HG02678 (cell line): Measurements from ENCODE around the gene PTPRM.
"Not testable (repeated sequence)": the region's sequence is repeated elsewhere in the genome, so short reads cannot be mapped to it uniquely, and the experiment has no call there.

Experiments
- ATAC-seq: cut with Tn5 transposase; IDR thresholded peaks from one replicate; pipeline ENCODE4 v1.9.1; 2021; ENCODE audit warnings: mild to moderate bottlenecking, moderate library complexity; ENCODE audit not compliant: unreplicated experiment

Gene PTPRM

DNA sequence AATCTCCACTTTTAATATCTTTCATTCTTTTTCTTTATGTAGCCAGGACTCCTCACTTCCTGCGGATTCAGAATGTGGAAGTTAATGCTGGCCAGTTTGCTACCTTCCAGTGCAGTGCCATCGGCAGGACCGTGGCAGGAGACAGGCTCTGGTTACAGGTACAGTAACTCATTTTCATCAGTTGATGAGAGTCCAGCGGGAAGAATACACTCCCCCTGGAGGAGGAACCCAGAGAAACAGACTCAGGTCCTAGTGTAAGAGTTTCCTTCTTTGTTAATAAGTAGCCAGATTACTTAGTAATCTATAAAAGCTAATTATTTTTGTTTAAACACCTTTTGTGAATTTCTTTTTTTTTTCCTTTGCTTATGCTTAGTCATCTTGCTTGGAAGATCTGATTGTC lies 359.4 kb downstream of the PTPRM start:
- no peak for ATAC-seq

DNA sequence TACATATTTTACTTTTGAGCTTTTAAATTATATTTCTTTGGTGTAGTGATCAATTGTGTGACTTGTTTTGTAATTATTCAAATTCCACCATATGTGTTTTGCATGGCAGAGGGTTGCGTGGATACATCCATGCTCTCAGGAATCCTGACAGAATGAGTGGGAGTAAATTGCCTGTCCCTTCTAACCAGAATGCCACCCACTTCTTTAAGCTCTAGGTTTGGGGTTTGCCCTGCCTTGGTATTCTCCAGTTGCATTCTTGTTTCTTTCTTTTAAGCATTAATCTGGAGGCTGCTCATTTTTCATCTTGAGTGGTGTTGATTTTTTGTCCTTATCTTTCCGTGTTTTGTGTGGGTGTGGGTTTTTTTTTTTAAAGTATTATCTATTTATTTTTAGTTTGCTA lies 360.0 kb downstream of the PTPRM start:
- no peak for ATAC-seq

DNA sequence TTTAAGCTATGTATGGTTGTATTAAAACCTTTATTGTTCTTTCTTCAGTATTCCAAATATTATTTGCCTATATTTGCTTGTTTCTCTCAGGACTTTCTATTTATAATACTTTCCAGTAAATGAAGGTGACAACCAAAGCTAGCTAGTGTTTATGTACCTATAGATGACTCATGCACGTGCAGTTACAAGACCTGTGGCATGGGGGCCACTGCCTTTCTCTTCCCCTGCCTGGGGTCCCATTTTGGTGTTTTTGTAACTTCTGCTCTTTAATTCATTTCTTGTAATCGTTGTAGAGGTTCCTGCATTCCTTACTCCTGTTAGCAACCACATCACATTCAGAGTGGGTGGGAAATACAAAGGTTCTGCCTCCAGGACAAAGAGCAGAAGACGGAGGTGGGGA lies 364.6 kb downstream of the PTPRM start:
- no peak for ATAC-seq

DNA sequence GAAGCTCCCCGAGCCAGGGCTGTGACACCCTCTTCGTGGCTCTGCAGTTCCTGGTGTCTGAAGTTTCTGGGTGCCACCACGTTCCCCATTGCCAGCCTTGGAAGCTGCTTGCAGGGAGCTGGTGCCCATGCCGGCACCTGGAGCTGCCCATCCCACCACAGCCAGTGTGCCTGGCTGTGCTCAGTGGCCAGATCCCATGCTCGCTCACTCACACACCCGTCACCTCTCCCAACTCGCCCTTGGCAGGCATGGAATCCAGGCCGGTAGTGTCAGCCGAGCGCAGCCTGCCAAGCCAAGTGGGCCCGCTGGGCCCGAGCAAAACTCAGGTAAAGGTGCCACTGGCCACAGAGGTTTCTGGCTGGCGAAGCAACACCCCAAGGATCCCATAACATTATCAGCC lies 370.2 kb downstream of the PTPRM start:
- no peak for ATAC-seq

DNA sequence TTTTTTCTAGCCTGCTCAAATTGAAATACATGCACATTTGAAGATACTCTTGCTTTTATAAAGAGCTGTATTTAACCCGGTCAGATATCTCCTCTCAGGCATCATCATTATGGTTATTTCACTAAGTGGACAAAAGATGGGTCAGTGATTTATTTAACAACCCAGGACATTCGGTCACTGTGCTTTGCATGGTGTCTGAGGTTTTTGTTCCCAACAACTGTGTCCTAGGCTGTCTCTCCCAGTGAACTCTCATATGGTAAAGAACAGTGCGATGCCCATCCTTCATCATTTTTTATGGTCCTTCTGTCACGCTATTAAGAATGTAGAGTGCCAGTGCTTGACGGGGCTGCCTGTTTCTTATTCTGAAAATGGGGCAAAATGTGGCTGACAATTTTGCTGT lies 372.4 kb downstream of the PTPRM start:
- ATAC-seq, result no peak

DNA sequence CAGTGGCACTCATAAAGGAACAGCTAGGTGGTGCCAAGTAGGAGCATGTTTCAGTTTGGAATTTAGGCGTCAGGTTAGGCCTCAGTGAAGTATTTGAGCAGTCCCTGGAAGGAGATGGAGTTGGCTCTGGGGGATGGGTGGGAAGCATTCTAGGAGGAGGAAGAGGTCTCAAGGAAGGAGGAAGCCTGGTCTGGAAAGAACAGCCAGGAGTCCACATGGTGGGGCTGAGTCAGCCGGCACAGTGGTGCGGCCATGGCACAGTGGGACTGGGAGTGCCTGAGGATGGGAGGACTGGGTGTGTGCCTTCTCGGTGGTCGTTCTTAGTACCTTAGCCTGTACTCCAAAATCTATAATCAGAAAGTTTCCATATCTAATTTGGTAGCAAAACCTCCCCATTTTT lies 373.3 kb downstream of the PTPRM start:
- ATAC-seq, result no peak

DNA sequence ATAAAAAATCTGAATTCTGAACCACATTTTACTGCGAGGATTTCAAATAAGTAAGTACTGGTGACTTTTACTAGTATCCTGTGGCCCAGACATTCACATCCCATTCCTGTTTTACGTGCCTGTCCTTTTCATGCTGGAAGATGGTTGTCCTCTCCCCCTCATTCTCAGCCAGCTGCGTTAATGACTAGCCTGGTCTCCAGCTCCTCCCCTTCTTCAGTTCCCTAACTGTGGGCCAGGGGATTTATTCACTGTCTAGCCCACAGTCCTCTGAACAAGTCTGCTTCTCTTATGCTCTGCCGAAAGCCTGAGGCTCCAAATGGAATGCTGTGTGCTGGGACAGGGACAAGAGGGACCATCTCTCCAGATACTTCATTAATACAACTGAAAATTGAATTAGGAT lies 373.9 kb downstream of the PTPRM start:
- ATAC-seq, result no peak

DNA sequence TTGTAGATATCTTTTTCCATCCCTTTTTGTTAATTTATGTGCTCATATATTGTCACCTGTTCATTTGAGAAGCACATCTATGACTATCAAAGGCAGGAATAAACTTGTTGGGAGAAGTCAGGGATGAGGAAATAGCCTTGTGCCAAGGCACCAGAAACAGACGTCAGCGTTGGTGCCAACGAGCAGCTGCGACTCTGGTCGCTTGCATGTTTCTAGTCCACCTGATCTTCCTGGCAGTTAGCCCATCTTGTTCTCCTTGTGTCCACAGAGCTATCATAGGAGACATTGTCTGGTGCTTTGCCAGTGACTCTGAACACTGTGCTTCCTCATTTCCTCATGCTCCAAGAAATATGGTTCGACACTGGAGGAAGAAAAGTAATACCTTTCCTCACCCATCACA lies 374.4 kb downstream of the PTPRM start:
- ATAC-seq, result no peak

DNA sequence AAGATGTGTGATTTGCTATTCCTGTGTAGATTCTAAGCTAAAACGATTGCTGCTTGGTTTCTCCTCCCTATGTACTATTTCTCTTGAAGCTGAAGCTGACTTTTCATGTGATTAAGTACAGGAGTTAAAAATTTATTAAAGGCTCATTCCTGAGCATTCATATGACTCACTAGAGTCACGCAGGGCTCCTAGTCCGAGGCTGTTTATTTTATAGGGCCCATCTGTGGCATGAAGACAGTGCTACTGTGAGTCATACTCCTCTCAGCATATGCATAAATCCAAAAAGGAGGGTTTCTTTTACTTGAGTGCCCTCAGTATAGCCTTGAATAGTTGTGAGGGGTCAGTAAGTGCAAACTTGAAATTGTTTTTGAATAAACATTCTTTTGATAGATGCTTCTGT lies 378.8 kb downstream of the PTPRM start:
- ATAC-seq, result no peak

DNA sequence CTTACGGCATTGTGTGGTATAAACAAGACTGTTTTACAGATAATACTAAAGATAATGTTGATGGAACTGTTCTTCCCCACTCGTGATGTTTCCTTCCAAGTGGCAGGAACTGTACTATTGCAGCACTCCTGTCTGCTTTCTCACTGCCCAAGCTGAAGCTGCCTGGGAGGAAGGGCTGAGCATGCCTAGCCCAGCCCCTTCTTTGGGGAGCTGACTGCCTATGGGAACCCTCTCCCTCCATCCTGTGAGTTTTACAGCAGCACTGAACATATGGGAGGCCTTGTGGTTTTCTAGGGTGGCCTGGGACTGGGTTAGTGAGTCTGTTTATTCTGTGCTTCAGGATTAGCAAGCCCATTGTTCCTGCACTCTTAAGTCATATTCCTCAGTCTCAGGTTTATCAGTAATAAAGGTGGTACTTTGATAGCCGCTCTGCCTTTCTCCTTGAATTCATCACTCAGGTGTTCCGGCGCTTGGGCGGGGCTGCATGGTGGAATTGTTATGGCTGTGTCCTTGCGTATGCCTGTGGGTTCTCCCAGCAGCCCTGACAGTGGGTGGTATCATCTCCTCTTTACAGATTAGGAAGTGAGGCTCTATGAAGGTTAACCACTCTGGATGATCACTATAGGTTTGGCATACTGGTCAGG lies 379.7 kb downstream of the PTPRM start:
- ATAC-seq, result no peak

DNA sequence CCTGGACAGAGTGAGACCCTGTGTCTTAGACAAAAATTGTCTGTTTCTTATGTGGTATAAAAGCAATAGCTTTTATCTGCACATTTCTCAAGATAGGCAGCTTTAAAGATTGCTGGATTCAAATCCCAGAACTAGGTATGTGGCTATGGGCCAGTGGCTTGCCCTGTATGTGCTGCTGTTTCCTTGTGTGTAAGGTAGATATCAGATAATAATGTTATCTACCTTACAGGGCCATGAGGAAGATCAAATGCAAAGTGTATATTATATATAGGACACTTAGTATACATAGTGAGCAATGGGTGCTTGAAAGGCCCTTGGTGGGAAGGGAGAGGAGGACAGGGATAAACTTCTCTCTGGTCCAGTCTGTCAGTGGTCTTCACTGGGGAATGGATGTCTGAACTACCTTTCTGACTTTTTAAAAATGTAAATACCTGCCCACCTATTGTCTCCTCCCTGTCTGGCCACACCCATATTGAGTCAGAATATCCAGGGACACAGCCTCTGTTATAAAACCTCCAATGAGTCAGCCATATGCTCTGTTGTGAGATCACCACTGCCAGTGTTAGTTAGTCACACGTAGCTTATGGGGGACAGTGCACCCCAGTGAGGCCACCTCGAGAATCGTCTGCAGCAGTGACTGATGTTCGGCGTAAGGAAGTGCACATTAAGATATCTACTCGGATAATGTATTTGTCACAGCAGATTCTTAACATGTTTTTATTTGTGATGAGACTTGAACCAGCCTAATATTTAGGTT lies 383.4 kb downstream of the PTPRM start:
- ATAC-seq, result no peak

DNA sequence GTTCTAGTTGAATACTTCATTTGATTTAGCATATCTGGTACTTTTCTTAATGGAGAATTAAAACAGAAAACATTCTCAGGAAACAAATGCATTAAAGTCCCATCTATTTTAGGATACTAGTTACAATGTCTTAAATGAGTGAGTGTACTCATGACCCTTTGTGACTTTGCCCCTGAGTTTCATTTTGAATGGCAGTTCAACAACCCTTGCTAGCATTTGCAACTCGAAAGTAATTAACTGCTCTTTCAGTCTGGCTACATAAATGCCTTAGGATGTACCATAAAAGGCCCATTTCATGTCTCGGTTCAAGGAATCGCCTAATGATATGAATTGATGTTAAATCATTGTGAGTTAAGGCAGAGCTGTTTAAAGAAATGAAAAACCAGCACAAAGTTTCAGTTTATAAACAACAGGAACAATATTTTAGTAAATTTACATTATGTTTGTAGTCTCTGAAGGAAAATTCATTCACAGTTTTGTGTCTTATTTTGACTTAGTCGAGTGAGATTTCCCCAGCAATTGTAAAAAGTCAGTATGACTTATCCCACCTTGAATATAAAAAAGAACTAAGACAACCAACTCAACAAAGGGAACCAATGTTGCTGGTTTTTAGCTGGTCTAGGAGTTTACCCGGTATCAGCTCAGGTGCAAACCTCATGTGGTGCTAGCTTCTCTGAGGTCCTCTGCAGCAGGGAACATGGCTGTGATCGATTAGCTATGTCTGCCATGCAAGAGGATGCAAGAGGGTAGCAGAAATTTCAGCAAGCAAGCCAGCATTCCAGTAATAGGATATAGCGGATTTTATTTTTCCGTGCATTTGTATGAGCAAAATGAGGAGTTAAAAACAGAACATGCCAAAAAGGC lies 386.2 kb downstream of the PTPRM start:
- ATAC-seq, result peak; percentile 60

DNA sequence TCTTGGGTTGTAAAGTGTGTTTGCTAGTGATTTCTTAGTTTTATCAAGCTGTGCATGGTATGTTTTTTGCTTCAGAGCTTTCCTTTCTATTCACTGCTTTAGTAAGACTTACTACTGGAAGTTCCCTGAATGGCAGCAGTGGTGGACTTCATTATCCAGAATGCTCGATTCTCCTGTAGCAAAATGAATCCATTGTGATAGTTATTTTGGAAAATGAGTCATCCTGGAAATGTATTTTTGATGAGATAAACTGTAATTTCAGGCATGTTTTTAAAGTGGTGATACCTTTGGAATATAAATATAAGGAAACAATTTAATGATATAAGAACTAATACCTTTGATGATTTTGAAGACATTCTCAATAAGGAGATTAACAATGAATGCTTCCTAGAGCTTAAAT lies 387.1 kb downstream of the PTPRM start:
- no peak for ATAC-seq

DNA sequence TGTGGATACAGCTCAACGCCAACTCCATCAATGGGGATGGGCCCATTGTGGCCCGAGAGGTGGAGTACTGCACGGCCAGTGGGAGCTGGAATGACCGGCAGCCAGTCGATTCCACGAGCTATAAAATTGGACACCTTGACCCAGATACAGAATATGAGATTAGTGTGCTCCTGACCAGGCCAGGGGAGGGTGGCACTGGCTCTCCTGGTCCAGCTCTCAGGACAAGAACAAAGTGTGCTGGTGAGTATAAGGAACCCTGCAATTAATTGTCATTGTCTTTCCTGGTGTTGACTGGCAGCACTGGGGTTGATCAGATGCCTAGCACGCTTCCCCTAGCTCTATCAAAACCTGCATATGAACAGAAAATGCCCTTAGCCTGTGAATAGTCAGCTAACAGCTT lies 388.1 kb downstream of the PTPRM start:
- ATAC-seq, result no peak

DNA sequence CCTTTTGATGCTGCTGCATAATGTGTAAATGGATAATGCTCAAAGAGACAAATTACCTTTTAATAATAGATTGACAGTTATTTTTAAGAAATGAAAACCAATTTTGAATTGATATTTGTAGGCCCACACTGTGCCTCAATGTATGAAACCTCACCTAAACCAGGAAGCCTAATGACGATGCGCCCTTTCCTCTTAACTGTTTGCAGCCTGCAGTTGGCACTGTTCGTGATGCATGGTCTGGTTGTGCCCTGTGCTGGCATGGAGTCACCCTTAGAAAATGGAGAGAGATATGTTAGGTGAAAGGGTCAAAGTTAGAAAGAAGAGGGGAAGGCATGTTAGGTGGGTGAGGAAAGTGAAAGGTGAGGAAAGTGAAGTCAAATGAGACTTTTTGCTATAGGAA lies 390.2 kb downstream of the PTPRM start:
- no peak for ATAC-seq

DNA sequence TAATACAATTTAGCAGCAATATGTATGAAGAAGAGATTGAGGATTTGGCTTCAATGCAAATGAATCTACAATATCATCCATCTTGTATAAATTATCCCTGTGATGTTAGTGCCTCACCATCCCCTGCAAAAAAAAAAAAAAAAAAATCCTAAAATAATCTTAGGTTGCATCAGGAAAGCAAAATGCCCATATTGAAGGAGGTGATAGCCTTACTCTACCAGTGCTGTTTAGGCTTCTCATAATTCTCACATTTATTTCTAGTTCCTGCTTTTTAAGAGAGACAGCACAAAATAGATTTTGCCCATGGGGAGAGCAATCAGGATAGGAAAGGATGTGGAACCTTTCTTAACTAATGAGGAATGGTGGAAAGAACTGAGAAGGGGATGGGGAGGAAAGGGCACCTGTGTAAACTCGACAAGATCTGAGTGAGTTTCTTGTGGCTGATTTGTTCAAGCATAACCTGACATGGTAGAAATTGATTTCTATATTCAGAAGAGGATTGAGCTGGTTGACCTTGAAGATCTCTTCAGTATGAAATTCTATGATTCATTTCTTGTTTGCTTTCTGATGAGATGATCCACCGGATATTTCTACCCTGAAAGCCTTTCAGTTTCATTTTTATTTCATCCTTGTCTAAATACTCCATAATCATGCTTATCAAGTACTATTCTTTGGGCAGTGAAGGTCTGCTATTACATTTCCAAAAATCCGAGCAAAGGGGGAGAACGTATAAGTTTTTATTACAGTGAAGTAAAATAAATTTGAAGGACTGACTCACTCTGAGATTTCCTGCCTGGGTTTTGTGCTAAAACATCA lies 391.2 kb downstream of the PTPRM start:
- ATAC-seq, result no peak

DNA sequence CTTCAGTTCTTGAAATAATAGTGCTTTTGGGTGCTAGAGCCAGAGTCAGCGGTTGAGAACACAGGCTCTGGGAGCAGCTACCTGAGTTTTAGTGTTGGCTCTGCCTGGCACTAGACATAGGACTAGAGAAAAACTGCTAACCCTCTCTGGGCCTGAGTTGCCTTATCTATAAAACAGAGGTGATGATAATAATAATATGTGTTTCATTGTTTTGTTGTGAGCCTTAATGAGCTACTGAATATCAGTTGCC lies 391.7 kb downstream of the PTPRM start:
- no peak for ATAC-seq

DNA sequence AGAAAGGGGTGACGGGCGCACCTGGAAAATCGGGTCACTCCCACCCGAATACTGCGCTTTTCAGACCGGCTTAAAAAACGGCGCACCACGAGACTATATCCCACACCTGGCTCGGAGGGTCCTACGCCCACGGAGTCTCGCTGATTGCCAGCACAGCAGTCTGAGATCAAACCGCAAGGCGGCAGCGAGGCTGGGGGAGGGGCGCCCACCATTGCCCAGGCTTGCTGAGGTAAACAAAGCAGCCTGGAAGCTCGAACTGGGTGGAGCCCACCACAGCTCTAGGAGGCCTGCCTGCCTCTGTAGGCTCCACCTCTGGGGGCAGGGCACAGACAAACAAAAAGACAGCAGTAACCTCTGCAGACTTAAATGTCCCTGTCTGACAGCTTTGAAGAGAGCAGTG lies 399.6 kb downstream of the PTPRM start:
- ATAC-seq, result not testable (repeated sequence)

DNA sequence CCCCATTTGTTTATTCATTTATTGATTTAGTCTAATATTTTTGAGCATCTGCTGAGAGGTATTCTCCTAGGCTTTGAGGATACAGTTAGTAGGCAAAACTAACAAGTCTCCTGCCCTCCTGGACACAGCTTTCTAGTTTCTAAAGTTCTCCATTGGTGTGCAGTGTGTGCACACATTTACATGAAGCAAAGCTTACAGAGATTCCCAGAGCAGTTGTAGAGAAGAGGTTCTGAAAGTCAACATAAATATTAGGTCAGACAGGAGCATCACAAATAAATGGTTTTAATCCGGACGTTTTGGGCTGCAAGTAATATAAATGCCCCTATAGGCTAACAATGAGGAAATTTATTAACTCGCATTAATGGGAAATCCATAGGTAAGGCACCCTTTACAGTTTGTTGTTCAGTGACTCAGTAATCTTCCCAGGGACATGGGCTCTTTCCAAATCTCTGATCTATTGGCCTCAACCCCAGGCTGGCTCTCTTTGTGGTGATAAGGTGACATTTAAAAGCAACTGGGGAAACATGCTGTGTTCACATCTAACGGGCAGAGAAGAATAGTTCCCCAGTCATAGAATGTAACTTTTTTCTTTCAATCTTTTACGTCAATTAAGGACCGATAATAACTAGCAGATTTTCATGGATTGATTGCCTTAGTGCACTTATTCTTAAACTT lies 407.2 kb downstream of the PTPRM start:
- no peak for ATAC-seq

DNA sequence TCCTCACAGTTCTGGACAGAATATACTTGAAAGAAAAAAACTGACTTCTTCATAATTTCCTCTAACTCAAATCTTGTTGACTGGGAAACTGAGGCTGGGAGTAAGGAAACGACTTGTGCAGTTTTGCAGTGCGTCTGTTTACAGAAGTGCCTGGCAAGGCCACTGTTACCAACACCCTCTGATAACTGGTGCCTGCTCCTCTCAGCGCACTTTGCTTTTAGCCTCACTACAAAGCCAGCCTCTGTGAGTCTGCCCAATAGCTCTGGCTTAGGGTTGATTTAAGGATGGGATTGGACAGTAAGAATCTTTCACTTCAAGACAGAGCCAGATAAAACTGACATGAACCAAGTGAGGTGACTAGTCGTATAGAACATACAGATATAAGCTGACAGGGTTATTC lies 410.8 kb downstream of the PTPRM start:
- ATAC-seq, result no peak

DNA sequence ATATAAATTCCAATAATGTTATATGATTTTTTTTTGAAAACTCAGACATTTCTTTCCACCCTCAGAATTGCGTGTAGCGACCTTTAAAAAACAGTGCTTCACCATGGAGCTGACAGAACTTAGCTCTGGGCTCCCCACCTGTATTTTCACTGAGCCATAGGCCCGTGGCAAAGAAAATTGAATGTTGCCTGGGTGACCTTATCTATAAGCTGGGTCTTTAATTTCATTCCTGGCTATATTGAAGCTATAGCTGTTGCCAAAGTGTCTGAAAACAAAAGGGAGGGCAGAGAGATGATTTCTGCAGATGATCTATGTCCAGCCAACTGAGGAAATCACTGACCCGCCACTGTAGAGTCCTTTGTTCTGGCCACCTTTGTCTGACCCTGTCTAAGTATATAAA lies 411.7 kb downstream of the PTPRM start:
- ATAC-seq, result no peak
